Activated naive CD8-positive, alpha-beta T cell treated with anti-CD3 and anti-CD28 coated beads, Interleukin-2, amount 50 U/mL, for 16 hours (primary cell): ENCODE results near the gene LDHAL6A.
"Not testable (repeated sequence)": the region's sequence is repeated elsewhere in the genome, so short reads cannot be mapped to it uniquely, and the experiment has no call there.

Experiments used
- DNase-seq: peaks from one replicate; pipeline ENCODE4 v3.0.0-alpha.2; 2020; ENCODE audit warnings: low read depth, low spot score

Gene LDHAL6A

DNA sequence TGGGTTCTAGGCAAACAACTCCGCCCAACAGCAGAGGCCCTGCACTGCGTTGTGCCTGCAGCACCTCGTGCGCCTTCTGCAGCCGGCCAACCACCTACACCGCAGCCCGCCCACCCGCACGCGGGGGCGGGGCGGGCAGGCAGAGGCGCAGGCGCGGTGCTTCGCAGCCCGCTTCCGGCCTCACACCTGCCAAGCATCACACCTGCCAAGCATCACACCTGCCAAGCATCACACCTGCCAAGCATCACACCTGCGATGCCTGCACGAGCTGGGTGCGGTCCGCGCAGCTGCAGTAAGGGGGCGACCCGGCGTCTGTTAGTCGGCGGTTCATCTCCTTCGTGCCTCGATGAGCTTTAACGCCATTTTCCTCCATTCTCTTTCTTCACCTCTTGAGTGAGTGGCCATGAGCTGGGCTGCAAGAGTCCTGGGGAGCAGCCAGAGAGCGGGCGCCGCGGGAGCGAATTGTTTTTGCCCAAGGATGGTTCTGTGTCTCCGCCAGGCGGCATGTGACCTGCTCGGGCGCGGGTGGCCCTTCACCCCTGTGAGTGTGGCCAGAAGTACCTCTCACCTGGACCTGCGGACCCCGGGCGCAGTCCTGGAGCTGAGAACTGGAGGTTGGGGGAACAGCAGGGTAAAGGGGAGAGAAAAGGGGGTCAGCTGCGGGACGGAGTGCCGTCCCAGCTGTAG is at the start of gene LDHAL6A:
Gene LDHAL6A (plus strand): TSS at position 171 of the 687 bp plus-strand sequence. CDS start 825 bp downstream, outside the sequence.
- DNase-seq: no peak

GRCh38 chr11:18407400-18407799 is 48.3 kb upstream of the LDHAL6A start:
- DNase-seq: not testable (repeated sequence)

DNA sequence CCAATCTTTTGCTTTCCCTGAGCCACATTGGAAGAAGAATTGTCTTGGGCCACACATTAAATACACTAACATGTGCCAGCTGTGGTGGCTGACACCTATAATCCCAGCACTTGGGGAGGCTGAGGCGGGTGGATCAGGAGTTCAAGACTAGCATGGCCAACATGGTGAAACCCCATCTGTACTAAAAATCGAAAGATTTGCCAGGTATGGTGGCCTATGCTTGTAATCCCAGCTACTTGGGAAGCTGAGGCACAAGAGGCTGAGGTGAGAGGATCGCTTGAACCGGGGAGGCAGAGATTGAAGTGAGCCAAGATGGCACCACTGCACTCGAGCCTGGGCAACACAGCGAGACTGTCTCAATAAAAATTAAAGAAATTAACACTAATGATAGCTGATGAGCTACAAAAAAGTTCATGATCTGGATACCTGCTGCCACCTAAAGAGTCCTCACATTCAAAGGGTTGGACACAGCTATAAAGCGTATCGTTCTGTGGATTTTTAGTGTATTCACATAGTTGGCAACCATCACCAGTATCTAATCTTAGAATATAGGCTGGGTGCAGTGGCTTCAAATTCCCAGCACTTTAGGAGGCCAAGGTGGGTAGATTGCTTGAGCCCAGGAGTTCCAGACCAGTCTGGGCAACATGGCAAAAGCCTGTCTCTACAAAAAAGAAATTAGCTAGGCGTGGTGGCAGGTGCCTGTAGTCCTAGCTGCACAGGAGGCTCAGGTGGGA is 46.9 kb upstream of the LDHAL6A start:
- DNase-seq: no peak

DNA sequence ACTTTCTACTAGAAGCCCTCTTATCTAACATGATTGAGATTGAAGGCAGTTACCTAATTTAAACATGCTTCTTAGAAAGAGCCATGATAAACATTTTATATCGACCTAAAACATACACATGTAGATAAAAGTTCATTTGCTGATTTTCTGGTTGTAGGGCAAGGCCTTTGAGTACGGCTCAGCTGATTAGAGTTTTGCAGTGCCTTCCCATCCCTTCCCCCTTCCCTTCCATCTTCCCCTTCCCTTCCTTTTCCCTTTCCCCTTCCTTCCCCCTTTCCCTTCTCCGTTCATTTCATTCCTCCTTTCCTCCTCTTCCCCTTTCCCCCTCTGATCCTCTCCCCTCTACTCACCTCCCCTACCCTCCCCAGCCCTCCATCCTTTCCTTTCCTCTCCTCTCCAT is 39.2 kb upstream of the LDHAL6A start:
- no peak for DNase-seq

GRCh38 chr11:18419040-18419439 is 36.6 kb upstream of the LDHAL6A start:
- DNase-seq: no peak

- DNase-seq: no peak
Measured at GRCh38 chr11:18420067-18420466, 35.6 kb upstream of the LDHAL6A start.

GRCh38 chr11:18427240-18427639 is 28.4 kb upstream of the LDHAL6A start:
- no peak for DNase-seq

GRCh38 chr11:18429332-18429731 is 26.3 kb upstream of the LDHAL6A start:
- DNase-seq: no peak

- no peak for DNase-seq
Measured at GRCh38 chr11:18438691-18439090, 17.0 kb upstream of the LDHAL6A start.

GRCh38 chr11:18449251-18449650 is 6.4 kb upstream of the LDHAL6A start:
- DNase-seq: no peak

- DNase-seq: no peak
Measured at GRCh38 chr11:18452927-18453326, 2.7 kb upstream of the LDHAL6A start.

DNA sequence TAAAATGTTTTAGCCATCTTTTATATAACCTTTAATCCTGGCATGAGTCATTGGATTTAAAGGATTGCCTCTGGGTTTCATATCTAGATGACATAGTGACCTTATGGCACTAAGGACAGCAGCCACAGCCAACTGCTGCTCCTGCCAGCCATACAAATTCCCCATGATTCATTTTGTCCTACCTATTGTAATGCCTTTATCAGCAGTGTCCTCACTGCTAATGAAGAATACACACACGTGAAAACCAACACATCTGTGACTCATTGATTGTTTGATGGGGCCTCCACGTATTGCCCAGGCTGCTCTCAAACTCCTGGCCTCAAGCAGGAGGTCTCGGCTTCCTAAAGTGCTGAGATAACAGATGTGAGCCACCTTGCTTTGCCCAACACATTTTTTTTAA is 1.8 kb downstream of the LDHAL6A start:
- DNase-seq: no peak

DNA sequence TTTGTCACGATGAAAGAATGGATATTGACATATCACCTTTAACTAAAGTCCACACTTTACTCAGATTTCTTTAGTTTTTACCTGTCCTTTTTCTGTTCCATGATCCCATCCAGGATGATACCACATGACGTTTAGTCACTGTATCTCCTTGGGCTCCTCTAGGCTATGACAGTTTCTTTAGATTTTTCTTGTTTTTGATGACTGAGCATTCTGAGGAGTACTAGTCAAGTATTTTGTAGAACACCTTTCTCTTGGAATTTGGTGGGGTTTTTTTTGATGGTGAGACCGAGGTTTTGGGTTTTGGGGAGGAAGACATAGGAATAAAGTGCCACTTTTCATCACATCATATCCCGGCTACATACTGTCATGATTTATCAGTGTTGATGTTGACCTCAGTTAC is 4.0 kb downstream of the LDHAL6A start:
- DNase-seq: no peak

DNA sequence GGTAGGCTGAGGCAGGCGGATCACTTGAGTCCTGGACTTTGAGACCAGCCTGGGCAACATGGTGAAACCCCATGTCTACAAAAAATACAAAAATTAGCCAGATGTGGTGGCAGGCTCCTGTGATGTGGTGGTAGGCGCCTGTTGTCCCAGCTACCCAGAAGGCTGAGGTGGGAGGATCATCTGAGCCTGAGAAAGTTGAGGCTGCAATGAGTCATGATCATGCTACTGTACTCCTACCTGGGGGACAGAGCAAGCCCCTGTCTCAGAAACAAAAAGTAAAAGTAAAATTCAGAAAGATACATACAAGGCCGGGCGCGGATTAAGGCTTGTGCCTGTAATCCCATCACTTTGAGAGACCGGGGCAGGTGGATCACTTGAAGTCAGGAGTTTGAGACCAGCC is 6.3 kb downstream of the LDHAL6A start:
- DNase-seq: no peak

- no peak for DNase-seq
Measured at GRCh38 chr11:18463439-18463838, 7.8 kb downstream of the LDHAL6A start.

- no peak for DNase-seq
Measured at GRCh38 chr11:18466402-18466801, 10.7 kb downstream of the LDHAL6A start.

DNA sequence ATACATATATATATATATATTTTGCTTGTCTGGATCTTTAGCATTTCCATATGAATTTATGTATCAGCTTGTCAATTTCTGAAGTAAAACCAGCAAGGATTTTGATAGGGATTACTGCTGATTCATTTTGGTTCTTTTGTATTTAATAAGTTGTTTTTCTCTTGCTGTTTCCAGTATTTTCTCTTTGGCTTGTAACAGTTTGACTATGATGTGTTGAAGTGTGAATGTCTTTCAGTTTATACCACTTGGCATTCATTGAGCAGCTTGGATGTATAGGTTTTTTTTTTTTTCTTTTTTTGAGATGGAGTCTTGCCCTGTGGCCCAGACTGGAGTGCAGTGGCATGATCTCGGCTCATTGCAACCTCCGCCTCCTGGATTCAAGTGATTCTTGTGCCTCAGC is 12.4 kb downstream of the LDHAL6A start:
- no peak for DNase-seq

DNA sequence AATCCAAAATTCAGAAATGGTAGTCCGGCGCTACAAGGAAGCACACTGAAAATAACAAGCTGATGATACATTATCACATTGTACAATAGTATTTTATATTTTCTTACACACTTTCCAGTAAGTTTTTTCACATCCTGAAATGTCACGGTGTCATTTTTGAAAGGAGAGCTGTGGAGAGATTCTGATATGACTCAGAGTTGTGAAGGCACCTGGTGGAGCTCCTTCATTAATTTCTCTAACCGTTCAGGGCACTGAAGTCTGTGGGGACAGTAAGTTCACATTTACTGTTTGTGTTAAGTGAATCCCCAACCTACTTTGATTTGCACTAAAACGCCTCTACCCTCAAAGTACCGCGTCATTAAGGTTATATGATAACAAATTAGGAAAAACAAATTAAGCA is 13.3 kb downstream of the LDHAL6A start:
- DNase-seq: no peak

- no peak for DNase-seq
Measured at GRCh38 chr11:18471995-18472394, 16.3 kb downstream of the LDHAL6A start.

- no peak for DNase-seq
Measured at GRCh38 chr11:18472587-18472986, 16.9 kb downstream of the LDHAL6A start.

- no peak for DNase-seq
Measured at GRCh38 chr11:18479063-18479462, 23.4 kb downstream of the LDHAL6A start.

DNA sequence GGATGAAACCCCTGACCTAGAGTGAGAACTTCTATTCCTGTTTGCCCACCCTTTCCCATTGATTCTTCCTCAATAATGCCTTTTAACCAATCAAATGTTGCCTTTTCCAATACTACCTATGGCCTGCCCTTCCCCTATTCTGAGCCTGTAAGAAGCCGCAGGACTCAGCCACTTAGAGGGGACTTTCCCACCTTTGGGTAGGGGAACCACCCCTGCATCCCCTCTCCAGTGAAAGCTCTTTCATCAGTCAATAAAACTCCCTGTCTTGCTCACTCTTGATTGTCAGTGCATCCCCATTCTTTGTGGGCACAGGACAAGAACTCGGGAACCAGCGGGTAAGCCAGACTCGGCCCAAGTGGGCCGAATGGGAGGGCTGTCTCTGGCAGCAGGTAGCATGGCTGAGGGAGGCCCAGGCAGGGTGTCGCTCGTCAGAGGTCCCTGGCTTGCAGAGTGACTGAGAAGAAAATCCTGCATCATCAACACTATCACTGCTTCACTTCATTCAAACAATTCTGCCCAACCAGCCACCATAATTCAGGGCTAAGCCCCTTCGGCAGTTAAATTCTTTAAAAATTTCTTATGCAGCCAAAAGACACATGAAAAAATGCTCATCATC is 30.4 kb downstream of the LDHAL6A start:
- no peak for DNase-seq

- no peak for DNase-seq
Measured at GRCh38 chr11:18490319-18490718, 34.7 kb downstream of the LDHAL6A start.
